ENCODE data around the gene NFATC2IP.
"Not testable (repeated sequence)": the region's sequence is repeated elsewhere in the genome, so short reads cannot be mapped to it uniquely, and the experiment has no call there.

Gene NFATC2IP

DNA sequence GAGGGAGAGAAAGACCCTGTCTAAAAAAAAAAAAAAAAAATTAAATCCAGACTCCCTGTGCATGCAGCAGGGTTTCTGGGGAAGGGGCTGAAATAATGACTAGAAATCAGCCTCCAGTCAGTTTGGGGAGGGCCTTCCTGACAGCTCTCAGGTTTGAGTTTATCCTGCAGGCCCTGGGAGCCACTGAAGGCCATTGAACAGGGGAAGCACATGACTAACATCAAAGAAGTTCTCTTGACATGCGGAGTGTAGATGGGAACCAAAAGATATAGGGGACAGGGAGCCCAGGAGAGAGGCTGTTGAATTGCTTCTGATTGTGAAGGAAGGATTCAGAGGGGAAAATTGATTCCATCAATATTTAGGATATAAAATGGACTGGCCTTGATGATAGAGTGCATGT is 22.9 kb upstream of the NFATC2IP start:
- DNase-seq: no peak

DNA sequence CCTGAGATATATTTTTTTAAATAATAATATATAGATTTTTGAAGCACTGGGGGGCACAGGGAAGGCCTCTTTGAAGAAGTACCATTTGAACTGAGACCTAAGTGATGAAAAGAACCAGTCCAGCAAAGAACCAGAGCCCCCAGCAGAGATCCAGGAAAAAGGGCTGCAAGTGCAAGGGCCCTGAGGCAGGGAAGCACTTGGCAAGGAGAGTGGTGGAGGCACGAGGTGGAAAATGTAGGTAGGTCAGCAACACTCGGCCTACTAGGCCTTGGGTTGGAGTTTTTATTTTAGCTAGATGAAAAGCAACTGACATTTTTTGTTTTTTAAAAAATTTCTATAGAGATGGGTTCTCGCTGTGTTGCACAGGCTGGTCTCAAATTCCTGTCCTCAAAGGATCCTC is 20.5 kb upstream of the NFATC2IP start:
- no peak for DNase-seq

DNA sequence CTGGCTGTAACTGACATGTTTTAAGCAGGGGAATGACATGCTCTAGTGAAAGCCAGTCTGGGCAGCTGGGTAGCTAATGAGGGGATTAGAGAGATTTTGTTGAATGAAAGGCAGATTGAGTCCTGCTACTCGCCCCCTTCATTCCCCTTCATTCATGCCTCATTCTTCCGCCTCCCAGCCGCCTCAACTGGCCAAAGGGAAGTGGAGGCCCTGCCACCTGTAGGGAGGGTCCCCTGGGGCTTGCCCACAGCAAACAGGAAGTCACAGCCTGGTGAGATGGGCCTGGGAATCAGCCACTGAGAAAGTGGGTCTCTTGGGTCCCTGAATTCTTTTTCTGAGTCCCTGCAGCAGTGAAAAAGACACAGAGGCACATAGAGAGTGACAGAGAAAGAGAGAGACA is 20.1 kb upstream of the NFATC2IP start:
- DNase-seq: no peak

DNA sequence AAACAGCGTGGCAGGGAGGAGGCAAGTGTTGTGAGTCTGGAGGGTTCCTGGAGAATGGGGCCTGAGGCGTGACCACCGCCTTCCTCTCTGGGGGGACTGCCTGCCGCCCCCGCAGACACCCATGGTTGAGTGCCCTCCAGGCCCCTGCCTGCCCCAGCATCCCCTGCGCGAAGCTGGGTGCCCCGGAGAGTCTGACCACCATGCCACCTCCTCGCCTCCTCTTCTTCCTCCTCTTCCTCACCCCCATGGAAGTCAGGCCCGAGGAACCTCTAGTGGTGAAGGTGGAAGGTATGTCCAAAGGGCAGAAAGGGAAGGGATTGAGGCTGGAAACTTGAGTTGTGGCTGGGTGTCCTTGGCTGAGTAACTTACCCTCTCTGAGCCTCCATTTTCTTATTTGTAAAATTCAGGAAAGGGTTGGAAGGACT is 18.9 kb upstream of the NFATC2IP start, which contains the start of gene CD19:
TSS of gene CD19 (plus strand) at position 171 of the 425 bp plus-strand sequence. CDS start at position 201, 30 bp downstream.
- DNase-seq: no peak

DNA sequence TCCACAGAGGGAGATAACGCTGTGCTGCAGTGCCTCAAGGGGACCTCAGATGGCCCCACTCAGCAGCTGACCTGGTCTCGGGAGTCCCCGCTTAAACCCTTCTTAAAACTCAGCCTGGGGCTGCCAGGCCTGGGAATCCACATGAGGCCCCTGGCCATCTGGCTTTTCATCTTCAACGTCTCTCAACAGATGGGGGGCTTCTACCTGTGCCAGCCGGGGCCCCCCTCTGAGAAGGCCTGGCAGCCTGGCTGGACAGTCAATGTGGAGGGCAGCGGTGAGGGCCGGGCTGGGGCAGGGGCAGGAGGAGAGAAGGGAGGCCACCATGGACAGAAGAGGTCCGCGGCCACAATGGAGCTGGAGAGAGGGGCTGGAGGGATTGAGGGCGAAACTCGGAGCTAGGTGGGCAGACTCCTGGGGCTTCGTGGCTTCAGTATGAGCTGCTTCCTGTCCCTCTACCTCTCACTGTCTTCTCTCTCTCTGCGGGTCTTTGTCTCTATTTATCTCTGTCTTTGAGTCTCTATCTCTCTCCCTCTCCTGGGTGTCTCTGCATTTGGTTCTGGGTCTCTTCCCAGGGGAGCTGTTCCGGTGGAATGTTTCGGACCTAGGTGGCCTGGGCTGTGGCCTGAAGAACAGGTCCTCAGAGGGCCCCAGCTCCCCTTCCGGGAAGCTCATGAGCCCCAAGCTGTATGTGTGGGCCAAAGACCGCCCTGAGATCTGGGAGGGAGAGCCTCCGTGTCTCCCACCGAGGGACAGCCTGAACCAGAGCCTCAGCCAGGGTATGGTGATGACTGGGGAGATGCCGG is 18.2 kb upstream of the NFATC2IP start:
- no peak for DNase-seq

DNA sequence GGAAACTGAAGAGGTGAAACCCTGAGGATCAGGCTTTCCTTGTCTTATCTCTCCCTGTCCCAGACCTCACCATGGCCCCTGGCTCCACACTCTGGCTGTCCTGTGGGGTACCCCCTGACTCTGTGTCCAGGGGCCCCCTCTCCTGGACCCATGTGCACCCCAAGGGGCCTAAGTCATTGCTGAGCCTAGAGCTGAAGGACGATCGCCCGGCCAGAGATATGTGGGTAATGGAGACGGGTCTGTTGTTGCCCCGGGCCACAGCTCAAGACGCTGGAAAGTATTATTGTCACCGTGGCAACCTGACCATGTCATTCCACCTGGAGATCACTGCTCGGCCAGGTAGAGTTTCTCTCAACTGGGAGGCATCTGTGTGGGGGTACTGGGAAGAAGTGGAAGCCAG is 17.6 kb upstream of the NFATC2IP start:
- DNase-seq: no peak

DNA sequence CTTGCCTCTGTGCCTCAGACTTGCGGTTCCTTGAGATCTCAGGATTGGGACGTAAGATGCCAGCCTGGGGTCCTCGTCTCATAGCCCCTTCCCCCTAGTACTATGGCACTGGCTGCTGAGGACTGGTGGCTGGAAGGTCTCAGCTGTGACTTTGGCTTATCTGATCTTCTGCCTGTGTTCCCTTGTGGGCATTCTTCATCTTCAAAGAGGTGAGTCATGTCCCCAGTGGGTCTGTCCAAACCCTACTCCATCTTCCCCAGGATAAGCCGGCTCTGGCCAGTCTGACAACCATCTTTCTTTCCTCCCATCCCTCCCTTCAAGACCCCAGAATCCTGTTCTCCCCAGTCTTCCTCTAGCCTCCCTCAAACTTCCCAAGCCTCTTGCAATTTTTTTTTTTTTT is 15.4 kb upstream of the NFATC2IP start:
- no peak for DNase-seq

DNA sequence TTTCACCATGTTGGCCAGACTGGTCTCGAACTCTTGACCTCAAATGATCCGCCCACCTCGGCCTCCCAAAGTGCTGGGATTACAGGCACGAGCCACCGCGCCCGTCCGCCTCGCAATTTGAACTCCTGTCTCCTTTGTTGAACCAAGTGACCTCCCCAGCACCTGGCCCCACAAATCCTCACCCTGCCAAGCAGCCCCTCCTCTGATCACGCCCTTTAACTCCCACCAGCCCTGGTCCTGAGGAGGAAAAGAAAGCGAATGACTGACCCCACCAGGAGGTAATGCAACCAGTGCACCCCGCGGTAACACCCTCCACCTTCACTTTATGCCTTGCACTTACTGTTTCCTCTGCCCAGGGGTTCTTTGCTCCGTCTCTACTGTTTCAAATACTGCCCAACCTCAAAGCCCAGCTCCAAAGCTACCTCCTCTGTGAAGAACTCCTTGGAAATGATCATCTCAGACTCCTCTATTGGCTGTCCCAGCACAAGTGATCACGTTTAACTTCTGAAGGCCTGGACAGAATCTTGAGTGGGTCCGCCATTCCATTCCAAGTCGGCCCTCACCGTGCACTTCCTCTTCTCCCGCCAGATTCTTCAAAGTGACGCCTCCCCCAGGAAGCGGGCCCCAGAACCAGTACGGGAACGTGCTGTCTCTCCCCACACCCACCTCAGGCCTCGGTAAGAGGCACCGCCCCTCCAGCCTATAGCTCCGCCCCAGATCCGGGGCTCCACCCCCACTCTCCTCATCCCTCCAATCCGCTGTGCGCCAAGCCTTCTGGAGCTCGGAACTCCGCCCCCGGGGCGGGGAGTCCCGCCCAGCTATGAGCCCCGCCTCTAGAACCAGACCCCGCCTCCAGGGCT is 14.6 kb upstream of the NFATC2IP start:
- no peak for DNase-seq

DNA sequence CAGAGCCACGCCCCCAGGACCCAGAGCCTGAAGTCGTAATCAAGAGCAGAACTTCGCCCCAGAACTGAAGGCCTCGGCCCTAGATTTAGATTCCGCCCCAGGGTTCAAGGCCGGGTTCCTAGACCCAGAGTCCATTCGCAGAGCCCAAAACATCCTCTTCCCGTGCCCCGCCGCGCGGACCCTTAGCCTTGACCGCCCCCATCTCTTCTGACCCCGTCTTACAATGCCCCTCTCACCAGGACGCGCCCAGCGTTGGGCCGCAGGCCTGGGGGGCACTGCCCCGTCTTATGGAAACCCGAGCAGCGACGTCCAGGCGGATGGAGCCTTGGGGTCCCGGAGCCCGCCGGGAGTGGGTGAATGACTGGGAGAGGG is 14.0 kb upstream of the NFATC2IP start:
- no peak for DNase-seq

- DNase-seq: no peak
Measured at GRCh38 chr16:28937222-28937876, 13.4 kb upstream of the NFATC2IP start.

GRCh38 chr16:28938721-28939120 is 12.0 kb upstream of the NFATC2IP start:
- no peak for DNase-seq

DNA sequence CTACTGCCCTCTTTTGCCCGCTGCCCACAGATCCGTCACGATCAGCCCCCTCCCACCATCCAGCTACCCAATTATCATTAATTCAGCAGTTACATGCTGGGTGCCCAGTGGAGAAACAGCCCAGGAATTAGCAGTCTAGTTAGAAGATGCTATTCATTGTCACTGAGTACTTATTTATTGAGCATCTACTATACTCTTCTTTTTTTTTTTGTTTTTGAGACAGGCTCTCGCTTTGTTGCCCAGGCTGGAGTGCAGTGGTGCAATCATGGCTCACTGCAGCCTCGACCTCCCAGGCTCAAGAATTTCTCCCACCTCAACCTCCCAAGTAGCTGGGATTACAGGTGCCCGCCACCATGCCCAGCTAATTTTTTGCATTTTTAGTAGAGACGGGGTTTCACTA is 10.9 kb upstream of the NFATC2IP start:
- DNase-seq: not testable (repeated sequence)

DNA sequence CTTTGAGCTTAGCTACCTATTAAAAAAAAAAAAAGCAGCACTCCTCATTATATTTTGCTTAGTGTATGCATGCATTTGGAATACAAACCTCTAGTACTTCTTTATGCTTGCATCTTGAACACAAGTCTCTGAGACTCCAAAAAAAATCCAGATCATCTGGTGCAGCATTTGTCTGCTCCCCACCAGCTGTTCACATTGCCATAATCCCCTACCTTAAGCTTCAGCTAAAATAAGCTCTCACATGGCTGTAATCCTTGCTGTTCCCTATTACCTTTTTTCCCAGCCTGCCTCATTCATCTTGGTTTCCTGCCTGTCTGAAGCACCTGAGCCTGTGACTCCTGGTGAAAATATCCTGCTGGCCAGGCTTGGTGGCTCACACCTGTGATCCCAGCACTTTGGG is 7.5 kb upstream of the NFATC2IP start:
- DNase-seq: no peak

DNA sequence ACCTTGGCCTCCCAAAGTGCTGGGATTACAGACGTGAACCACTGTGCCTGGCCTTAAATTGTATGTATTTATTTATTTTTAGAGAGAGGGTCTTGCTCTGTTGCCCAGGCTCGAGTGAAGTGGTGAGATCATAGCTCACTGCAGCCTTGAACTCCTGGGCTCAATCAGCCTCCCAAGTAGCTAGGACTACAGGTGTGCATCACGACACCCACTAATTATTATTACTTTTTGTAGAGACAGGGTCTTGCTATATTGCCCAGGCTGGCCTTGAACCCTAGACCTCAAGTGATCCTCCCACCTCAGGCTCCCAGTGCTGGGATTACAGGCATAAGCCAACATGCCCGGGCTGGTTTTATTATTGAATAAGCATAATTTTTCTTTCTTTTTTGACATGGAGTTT is 4.1 kb upstream of the NFATC2IP start:
- no peak for DNase-seq

DNA sequence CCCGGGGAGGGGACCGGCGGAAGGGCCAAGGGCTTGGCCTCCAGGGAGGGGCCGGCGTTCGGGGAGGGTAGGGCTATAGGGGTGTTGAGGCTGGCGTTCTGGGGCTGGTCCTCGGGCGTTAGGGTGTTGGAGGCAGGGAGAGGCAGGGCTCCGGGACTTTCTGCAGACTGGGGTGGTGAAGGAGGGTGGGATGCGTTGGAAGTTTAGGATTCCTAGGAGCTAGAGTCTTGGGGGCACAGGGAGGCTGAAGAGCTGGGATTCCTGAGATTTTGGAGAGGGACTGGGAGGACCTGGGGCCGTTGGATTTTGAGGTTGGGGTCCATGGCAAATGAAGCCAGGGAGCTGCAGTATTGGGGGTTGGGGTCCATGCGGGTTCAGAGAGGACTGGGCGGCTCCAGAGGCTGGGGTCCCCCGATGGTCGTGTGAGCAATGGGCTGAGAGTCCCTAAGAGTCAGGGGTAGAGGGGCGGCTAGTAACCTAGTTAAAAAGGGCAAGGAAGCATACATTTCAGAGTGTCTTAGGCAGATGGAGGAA is 740 bp downstream of the NFATC2IP start:
- DNase-seq: no peak

DNA sequence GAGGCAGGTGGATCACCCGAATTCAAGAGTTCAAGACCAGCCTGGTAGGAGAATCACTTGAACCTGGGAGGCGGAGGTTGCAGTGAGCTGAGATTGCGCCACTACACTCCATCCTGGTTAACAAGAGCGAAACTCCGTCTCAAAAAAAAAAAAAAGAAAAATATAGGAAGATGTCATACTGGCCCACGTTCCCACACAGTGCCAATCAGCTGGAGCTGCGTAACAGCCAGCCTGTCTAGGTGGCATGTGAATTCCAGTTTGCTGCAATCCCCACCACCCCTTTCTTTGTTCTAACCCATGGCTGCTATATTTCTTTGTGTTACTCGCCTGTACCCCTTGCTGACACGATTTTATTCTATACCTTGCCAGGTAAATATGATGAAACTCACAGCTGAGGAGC is 7.5 kb downstream of the NFATC2IP start:
- DNase-seq: no peak

DNA sequence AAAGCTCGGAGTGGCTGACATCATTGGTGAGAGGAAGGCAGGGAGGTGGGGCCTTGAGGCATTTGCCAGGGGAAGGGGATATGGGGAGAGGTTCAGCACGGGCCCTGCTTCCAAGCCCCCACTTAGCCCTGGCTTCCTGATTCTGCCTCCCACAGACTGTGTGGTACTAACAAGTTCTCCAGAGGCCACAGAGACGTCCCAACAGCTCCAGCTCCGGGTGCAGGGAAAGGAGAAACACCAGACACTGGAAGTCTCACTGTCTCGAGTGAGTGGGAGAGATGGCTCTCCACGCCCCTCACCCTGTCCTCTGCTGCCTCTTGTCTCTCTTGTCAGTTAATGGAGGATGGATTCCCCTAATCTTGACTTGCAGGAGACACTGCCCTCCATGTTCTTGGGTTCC is 8.1 kb downstream of the NFATC2IP start:
- DNase-seq: no peak

DNA sequence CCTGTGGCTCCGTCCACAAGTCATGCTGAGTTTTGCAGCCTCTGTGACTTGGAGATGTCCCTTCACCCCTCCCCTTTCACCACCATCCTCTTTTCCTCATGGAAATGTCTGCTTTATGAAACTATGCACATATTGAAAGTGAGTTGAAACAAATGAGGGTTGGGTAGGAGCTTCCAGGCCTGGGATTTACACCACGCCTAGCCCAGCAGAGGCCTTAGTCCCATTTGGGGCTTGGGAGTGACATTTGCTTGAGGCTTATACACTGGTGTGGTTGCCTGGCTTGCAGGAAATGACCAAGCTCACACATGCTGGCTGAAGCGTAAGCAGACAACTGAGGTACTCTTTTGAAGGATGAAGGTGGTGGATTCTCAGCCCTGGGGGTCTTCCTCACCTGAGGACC is 13.3 kb downstream of the NFATC2IP start:
- DNase-seq: no peak

GRCh38 chr16:28964496-28964895 is 13.8 kb downstream of the NFATC2IP start:
- no peak for DNase-seq

DNA sequence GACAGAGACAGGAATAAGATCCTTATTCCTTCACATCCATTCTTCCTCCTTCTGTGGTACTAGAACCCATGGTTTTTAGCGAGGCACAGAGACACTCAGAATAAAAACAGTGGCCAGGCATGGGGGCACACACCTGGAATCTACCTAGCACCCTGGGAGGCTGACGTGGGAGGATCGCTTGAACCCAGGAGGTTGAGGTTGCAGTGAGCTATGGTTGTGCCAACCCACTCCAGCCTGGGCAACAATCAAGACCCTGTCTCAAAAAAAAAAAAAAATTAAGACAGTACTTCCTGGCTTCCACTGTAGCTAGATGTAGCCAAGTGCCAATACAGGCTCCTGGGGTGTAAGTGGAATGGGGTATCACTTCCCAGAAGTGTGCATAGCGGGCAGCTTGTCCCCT is 16.4 kb downstream of the NFATC2IP start:
- DNase-seq: no peak

- not testable (repeated sequence) for DNase-seq
Measured at GRCh38 chr16:28969696-28970095, 19.0 kb downstream of the NFATC2IP start.

GRCh38 chr16:28974007-28974436 is 23.3 kb downstream of the NFATC2IP start:
- DNase-seq: no peak

DNA sequence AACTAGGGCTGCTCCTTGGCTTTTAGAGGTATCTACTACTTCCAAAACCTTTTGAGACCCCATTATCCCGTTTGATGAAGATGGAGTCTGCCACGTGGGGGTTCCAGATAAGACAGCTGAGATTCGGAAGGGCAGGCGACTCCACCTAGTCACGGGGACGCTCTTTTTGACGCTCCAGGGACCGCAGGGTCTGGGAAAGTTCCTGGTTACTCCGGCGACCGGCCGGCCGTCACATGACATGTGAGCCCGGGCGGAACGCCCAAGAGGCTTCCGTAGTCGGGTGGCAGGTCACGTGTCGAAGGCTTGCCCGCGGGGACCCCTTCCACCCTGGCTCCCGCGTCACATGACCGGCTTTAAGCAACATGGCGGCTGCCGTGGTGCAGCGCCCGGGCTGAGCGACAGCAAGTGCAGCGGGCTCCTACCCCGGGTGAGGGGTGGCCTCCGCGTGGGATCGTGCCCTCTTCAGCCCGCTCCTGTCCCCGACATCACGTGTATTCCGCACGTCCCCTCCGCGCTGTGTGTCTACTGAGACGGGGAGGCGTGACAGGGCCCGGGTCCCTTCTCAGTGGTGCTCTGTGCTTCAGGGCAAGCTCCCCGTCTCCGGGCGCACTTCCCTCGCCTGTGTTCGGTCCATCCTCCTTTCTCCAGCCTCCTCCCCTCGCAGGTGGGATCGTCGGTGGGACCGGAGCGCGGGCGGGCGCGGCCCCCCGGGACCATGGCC is 23.9 kb downstream of the NFATC2IP start, which contains the start of gene SPNS1:
TSS of gene SPNS1 (plus strand) at position 342 of the 721 bp plus-strand sequence. CDS start at position 716, 374 bp downstream.
- peak; percentile 63 for DNase-seq

Data from NCI-H1436 treated with DMSO at 0.1 percent for 48 hours (cell line).